Measurements from ENCODE around the gene SEC62.

The SEC62 gene

GRCh38 chr3:169966951-169967915 lies 626 bp downstream of the SEC62 start:
- DNase-seq = peak; percentile 42

- DNase-seq = no peak
These were observed 1.7 kb downstream of the SEC62 start for GRCh38 chr3:169968224-169968885.

- no peak for DNase-seq
These were observed 2.8 kb downstream of the SEC62 start for GRCh38 chr3:169969174-169970095.

GRCh38 chr3:169970847-169971246 lies 4.2 kb downstream of the SEC62 start:
- DNase-seq = no peak

- no peak for DNase-seq
These were observed 4.9 kb downstream of the SEC62 start for GRCh38 chr3:169971522-169971921.

DNA sequence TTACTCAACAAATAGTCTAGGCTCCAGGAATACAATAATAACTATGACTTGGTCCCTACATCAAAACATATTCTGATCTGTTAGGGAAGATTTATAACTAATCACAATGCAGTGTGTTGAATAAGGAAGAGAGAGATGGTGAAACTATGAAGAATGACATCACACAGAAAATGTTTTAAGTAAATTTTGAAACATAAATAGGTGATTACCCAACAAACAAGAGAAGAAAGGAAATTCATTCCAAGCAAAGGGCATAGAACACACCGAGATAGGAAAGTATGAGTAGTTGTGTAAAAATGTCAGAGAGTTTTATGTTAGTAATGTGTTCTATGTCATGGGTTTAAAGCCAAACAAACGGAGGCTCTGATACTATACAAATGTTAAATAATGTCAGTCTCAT lies 13.4 kb downstream of the SEC62 start:
- DNase-seq = no peak

GRCh38 chr3:169984292-169984691 lies 17.7 kb downstream of the SEC62 start:
- no peak for DNase-seq

DNA sequence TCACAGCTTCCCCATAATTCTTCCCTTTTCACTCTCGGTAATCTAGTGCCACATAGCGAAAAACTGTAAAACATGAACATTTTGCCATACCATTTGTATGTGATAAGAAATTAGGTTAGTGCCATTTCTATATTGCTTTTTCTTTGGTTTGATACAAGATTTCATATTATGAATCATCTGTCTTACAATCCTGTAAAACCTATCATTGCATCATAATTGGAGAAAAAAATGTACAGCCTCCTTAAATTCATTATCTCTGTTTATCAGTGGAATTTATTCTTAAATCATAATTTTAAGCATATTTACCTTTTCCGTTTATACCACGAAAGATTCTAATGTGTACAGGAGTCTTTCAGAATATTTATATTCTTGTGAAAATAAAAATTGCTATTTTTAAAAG lies 23.8 kb downstream of the SEC62 start:
- no peak for DNase-seq

DNA sequence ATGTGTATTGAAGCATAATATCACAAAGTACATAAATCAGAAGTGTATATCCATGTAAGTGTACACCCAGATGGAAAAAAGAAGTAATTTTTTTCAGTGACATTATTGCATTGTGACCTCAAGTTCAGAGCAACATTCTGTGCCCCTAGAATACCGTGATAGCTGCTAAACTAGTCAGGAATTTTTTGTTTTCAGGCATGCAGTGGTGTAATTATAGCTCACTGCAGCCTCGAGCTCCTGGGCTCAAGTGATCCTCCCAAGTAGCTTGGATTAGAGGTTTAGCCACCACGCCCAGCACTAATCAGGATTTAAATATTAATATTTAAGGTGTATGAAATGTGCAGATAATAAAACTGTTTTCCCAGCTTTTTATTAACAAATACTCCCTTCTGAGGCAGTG lies 25.5 kb downstream of the SEC62 start:
- no peak for DNase-seq

DNA sequence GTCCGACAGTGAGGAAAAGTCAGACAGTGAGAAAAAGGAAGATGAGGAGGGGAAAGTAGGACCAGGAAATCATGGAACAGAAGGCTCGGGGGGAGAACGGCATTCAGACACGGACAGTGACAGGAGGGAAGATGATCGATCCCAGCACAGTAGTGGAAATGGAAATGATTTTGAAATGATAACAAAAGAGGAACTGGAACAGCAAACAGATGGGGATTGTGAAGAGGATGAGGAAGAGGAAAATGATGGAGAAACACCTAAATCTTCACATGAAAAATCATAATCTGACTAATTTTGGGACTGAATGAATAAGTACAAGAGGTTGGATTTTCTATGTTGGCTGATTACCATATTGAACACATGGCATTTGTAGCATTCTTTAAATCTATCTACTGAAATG lies 26.2 kb downstream of the SEC62 start:
- no peak for DNase-seq

DNA sequence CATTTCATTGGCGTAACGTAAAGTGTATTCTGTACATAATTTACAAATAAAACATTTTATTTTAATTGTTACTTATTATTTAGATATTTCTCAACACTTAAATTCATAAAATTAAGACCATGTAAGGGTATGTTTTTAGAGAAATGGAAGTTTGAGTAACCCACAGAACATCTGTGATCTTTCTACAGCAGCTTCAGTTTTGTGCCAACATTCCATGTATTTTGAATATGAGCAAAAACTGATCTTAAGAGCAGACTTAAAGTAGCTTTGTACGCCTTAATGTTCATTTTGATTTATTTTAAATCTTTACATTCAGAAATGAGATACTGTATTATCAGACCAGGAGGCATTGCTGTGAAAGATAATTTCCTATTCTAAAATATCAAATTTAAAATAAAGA lies 27.2 kb downstream of the SEC62 start:
- no peak for DNase-seq

GRCh38 chr3:169996063-169996462 lies 29.5 kb downstream of the SEC62 start:
- no peak for DNase-seq

- no peak for DNase-seq
These were observed 32.1 kb downstream of the SEC62 start for GRCh38 chr3:169998668-169999131.

DNA sequence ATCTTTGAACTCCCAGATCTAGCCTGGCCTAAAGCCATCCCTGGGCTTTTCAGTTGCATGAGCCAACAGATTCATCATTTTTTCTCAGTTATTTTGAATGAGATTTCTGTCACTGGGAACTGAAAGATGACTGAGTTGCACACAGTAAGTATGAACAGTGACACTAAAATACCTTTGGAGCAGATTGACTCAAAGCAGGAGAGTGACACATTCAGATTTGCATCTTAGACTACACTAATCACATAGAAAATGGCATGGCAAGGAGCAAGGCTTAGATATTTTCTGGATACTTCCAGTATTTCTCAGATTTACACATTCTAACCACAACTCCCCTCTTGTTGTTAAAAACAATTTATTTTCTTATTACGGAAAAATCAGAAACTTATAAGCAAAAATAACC lies 32.8 kb downstream of the SEC62 start:
- DNase-seq = no peak

GRCh38 chr3:170000051-170000450 lies 33.4 kb downstream of the SEC62 start:
- no peak for DNase-seq

DNA sequence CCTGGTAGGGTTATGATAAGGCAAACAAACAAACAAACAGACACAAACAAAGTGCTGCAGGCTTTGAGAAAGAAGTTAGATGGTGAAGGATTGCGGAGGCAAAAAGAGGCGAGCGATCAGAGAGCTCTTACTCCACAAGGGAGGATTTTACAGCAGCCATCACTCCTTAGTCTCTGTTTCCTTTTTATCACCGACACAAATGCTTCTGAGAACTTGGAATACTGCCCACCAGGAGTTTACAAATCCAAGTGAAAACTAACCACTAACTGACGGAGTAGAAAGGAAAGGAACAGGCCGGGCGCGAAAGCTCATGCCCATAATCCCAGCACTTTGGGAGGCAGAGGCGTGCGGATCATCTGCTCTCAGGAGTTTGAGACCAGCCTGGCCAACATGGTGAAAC lies 35.6 kb downstream of the SEC62 start:
- DNase-seq = no peak

GRCh38 chr3:170002879-170003278 lies 36.3 kb downstream of the SEC62 start:
- DNase-seq = no peak

DNA sequence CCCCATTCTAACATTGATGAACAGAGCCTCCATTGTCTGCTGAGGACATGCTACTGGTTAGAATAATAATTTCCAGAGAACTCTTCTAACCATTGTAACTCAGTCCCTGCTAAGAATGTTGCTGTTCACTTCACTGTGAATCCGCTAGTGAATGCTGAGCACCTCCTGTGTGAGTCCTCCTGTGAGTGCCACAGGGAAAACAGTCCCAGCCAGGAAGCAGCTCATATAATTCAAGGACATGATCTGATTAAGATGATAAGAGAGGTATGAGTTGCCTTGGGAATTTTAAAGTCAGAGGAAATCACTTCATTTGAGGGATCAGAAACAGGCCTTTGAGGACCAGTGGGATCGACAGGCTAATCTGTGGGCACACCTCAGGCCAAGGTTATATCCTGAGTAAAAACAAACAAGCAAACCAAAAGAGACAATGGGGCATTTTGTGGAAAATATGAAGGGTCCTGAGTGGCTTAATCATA lies 37.3 kb downstream of the SEC62 start:
- no peak for DNase-seq

GRCh38 chr3:170007031-170007663 lies 40.5 kb downstream of the SEC62 start:
- no peak for DNase-seq

GRCh38 chr3:170010498-170010897 lies 43.9 kb downstream of the SEC62 start:
- no peak for DNase-seq

DNA sequence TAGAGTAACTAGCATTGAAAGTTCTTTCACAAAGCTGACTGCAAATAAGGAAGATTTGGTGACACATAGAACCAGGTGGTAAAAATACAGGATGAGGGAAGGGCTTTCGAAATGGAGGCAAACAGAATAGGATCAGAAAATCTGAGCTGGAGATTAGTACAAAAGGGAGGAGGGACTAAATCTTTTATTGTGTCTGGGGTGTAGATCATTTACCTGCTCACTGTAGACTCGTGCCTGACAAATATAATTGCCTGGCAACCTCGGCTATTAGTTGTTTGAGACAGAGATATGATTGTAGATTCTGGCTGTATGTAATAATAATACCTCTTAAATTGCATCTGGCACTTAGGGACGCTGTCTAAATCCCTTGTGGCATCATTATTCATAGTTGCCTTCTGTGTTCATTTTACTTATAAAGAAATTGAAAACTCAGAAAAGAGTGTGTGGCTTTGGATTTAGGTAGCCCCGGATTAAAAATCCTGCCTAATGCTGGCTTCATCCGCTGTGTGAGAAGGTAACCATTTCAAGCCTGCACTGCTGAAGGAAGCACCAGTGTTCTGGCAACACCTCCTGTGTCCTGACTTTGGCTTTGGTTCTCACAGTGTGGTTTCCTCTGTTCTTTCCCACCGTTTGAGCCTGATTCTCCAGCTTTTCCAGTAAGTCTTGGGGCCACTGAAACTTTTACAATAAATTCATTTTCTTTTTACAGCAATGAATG lies 46.2 kb downstream of the SEC62 start:
- no peak for DNase-seq

DNA sequence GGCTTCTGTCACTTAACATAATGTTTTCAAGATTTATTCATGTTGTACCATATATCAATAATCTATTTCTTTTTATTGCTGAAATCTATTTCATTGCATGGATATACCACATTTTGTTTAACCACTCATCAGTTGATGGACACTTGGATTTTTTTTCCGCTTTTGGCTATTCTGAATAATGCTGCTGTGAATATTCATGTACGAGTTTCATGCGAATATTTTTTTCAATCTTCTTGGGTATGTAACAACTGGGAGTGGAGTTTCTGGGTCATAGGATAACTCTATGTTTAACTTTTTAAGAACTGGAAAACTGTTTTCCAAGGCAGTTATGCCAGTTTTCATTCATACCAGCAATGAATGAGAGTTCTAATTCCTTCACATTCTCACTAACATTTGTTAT lies 49.5 kb downstream of the SEC62 start:
- no peak for DNase-seq
